Measurements from ENCODE around the gene INPPL1.

Gene INPPL1

GRCh38 chr11:72232260-72233055, 7.9 kb downstream of the INPPL1 start:
- DNase-seq: no peak

- no peak for DNase-seq
Measured at GRCh38 chr11:72233056-72233772, 8.6 kb downstream of the INPPL1 start.

- DNase-seq: no peak
Measured at GRCh38 chr11:72233773-72234513, 9.4 kb downstream of the INPPL1 start.

GRCh38 chr11:72234514-72234830, 9.9 kb downstream of the INPPL1 start:
- DNase-seq: no peak

- DNase-seq: no peak
Measured at GRCh38 chr11:72234920-72235319, 10.4 kb downstream of the INPPL1 start.

GRCh38 chr11:72235351-72236057, 10.9 kb downstream of the INPPL1 start:
- no peak for DNase-seq

GRCh38 chr11:72236083-72236697, 11.6 kb downstream of the INPPL1 start:
- no peak for DNase-seq

GRCh38 chr11:72236774-72237111, 12.2 kb downstream of the INPPL1 start:
- DNase-seq: no peak

GRCh38 chr11:72237112-72237931, 12.8 kb downstream of the INPPL1 start:
- no peak for DNase-seq

GRCh38 chr11:72238040-72238450, 13.5 kb downstream of the INPPL1 start:
- DNase-seq: no peak

GRCh38 chr11:72238492-72239312, 14.1 kb downstream of the INPPL1 start:
- no peak for DNase-seq

- DNase-seq: peak; percentile 16
Measured at GRCh38 chr11:72239313-72239848, 14.8 kb downstream of the INPPL1 start.

GRCh38 chr11:72239849-72240460, 15.4 kb downstream of the INPPL1 start:
- DNase-seq: no peak

- DNase-seq: no peak
Measured at GRCh38 chr11:72240461-72241290, 16.1 kb downstream of the INPPL1 start.

- DNase-seq: no peak
Measured at GRCh38 chr11:72241291-72241781, 16.8 kb downstream of the INPPL1 start.

GRCh38 chr11:72242141-72242540, 17.6 kb downstream of the INPPL1 start:
- no peak for DNase-seq

GRCh38 chr11:72243173-72244059, 18.8 kb downstream of the INPPL1 start:
- no peak for DNase-seq

GRCh38 chr11:72244060-72244360, 19.4 kb downstream of the INPPL1 start, which contains the start of gene PHOX2A:
Gene PHOX2A (minus strand): TSS chr11:72244176. CDS start chr11:72244004, 172 bp downstream.
- no peak for DNase-seq
